HL-60 (cell line): ENCODE measurements around the gene C20orf96.

Experiments used
- POLR2AphosphoS5 ChIP-seq: IDR thresholded peaks from 2 replicates; pipeline ENCODE4 v1.6.1; 2012; ENCODE audit warnings: low read depth
- TF ChIP-seq, protein P1 (sequence below): IDR thresholded peaks from 2 replicates; pipeline ENCODE4 v1.6.1; 2012; ENCODE audit warnings: low read depth; ENCODE audit not compliant: insufficient replicate concordance
- TF ChIP-seq, protein P2 (sequence below): IDR thresholded peaks from one replicate; pipeline ENCODE4 v1.5.1; 2011; ENCODE audit warnings: low read length, control low read depth, inconsistent platforms; ENCODE audit not compliant: insufficient read depth

DNA sequence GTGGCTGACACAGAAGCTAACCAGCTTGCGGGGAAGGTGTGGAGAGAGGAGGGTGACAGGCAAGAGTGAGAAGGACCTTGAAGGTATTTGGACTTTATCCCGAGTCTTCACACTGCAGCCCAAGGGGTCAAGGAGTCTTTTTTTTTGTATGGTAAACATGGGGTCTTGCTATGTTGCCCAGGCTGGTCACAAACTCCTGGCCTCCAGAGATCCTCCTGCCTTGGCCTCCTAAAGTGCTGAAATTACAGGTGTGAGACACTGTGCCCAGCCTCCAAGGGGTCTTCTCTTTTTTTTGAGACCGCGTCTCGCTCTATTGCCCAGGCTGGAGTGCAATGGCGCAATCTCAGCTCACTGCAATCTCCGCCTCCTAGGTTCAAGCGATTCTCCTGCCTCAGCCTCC, 44.0 kb upstream of the C20orf96 start:
- no peak for TF ChIP-seq POLR2AphosphoS5
- TF ChIP-seq, protein P1, sequence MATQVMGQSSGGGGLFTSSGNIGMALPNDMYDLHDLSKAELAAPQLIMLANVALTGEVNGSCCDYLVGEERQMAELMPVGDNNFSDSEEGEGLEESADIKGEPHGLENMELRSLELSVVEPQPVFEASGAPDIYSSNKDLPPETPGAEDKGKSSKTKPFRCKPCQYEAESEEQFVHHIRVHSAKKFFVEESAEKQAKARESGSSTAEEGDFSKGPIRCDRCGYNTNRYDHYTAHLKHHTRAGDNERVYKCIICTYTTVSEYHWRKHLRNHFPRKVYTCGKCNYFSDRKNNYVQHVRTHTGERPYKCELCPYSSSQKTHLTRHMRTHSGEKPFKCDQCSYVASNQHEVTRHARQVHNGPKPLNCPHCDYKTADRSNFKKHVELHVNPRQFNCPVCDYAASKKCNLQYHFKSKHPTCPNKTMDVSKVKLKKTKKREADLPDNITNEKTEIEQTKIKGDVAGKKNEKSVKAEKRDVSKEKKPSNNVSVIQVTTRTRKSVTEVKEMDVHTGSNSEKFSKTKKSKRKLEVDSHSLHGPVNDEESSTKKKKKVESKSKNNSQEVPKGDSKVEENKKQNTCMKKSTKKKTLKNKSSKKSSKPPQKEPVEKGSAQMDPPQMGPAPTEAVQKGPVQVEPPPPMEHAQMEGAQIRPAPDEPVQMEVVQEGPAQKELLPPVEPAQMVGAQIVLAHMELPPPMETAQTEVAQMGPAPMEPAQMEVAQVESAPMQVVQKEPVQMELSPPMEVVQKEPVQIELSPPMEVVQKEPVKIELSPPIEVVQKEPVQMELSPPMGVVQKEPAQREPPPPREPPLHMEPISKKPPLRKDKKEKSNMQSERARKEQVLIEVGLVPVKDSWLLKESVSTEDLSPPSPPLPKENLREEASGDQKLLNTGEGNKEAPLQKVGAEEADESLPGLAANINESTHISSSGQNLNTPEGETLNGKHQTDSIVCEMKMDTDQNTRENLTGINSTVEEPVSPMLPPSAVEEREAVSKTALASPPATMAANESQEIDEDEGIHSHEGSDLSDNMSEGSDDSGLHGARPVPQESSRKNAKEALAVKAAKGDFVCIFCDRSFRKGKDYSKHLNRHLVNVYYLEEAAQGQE: no peak
- TF ChIP-seq, protein P2, sequence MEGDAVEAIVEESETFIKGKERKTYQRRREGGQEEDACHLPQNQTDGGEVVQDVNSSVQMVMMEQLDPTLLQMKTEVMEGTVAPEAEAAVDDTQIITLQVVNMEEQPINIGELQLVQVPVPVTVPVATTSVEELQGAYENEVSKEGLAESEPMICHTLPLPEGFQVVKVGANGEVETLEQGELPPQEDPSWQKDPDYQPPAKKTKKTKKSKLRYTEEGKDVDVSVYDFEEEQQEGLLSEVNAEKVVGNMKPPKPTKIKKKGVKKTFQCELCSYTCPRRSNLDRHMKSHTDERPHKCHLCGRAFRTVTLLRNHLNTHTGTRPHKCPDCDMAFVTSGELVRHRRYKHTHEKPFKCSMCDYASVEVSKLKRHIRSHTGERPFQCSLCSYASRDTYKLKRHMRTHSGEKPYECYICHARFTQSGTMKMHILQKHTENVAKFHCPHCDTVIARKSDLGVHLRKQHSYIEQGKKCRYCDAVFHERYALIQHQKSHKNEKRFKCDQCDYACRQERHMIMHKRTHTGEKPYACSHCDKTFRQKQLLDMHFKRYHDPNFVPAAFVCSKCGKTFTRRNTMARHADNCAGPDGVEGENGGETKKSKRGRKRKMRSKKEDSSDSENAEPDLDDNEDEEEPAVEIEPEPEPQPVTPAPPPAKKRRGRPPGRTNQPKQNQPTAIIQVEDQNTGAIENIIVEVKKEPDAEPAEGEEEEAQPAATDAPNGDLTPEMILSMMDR: no peak
